GM21528 (cell line): ENCODE results near the gene TUBB4B.
A peak's percentile ranks its signal among the peaks of the same experiment; 100 is the strongest.
"Not testable (repeated sequence)": the region's sequence is repeated elsewhere in the genome, so short reads cannot be mapped to it uniquely, and the experiment has no call there.

Source experiments
- ATAC-seq: cut with Tn5 transposase; IDR thresholded peaks from one replicate; pipeline ENCODE4 v1.9.1; 2021; ENCODE audit warnings: mild to moderate bottlenecking, moderate library complexity; ENCODE audit not compliant: unreplicated experiment, low FRiP score

TUBB4B gene

GRCh38 chr9:137235424-137236237, 5.5 kb upstream of the TUBB4B start:
- ATAC-seq = no peak

GRCh38 chr9:137236238-137236935, 4.7 kb upstream of the TUBB4B start:
- ATAC-seq = no peak

- no peak for ATAC-seq
These were observed 4.1 kb upstream of the TUBB4B start for GRCh38 chr9:137236936-137237421.

- ATAC-seq = no peak
These were observed 3.0 kb upstream of the TUBB4B start for GRCh38 chr9:137237759-137238726.

- not testable (repeated sequence) for ATAC-seq
These were observed 1.4 kb upstream of the TUBB4B start for GRCh38 chr9:137239541-137240200.

- ATAC-seq = peak; percentile 22
These were observed 708 bp upstream of the TUBB4B start for GRCh38 chr9:137240318-137240840.

GRCh38 chr9:137241490-137242268, 592 bp downstream of the TUBB4B start:
- no peak for ATAC-seq

GRCh38 chr9:137242269-137243203, 1.4 kb downstream of the TUBB4B start:
- no peak for ATAC-seq

- not testable (repeated sequence) for ATAC-seq
These were observed 2.2 kb downstream of the TUBB4B start for GRCh38 chr9:137243266-137243625.

- no peak for ATAC-seq
These were observed 2.8 kb downstream of the TUBB4B start for GRCh38 chr9:137243626-137244485.

- ATAC-seq = no peak
These were observed 3.7 kb downstream of the TUBB4B start for GRCh38 chr9:137244486-137245449.

GRCh38 chr9:137245450-137246421, 4.6 kb downstream of the TUBB4B start:
- no peak for ATAC-seq

GRCh38 chr9:137247135-137247915, 6.2 kb downstream of the TUBB4B start:
- ATAC-seq = no peak

- ATAC-seq = no peak
These were observed 6.8 kb downstream of the TUBB4B start for GRCh38 chr9:137247916-137248175.
